GM12878 (cell line): ENCODE measurements around the gene RNASE7. TPM values are rescaled to one million over a fixed set of nuclear protein-coding genes. Genes with fewer than 3 reads are reported as not detected.

Experiments
- ATAC-seq: fragments of 200-7000 bp; cut with Tn5 transposase; 3 replicates; pipeline ENCODE4 v1.9.1; 2020; ENCODE audit warnings: mild to moderate bottlenecking, moderate library complexity
- BruUV-seq: library from RNA; stranded (reverse); fragments of 400-500 nt; replicated peaks from 2 replicates; lab custom pipeline; 2021; lab: Mats Ljungman, UMichigan
- CTCF ChIA-PET: fragments of 300-600 bp; sonication (Branson Sonifier 250); formaldehyde crosslinking; extraction: SDS; loops from one replicate; lab custom pipeline; 2021; ENCODE audit warnings: inconsistent platforms; lab: Yijun Ruan, JAX
- POLR2A ChIA-PET: fragments of 350-600 bp; formaldehyde crosslinking; extraction: SDS; loops from one replicate; lab custom pipeline; 2021; ENCODE audit warnings: inconsistent platforms; lab: Charles Lee
- RAD21 ChIA-PET: fragments of 300-600 bp; sonication (Branson Sonifier 250); formaldehyde crosslinking; loops from one replicate; lab custom pipeline; 2023; ENCODE audit warnings: antibody characterized with exemption; ENCODE audit not compliant: unreplicated experiment; lab: Charles Lee
- SMC1A ChIA-PET: fragments of 300-600 bp; sonication (Branson Sonifier 250); formaldehyde crosslinking; loops from one replicate; lab custom pipeline; 2023; ENCODE audit not compliant: unreplicated experiment, uncharacterized antibody; lab: Charles Lee
- DNase-seq: peaks from one replicate; pipeline ENCODE4 v3.0.0-alpha.2; 2011; ENCODE audit warnings: low read depth, low spot score
- FAIRE-seq: peaks from 3 replicates; lab custom pipeline; 2011; peaks lifted over from hg19 to GRCh38; lab: Jason Lieb, UNC
- H2AFZ ChIP-seq: 2 replicates; pipeline ENCODE4 v1.6.0; 2011; ENCODE audit warnings: low read depth, low read length, control low read depth; ENCODE audit not compliant: control insufficient read depth
- H3K27ac ChIP-seq: 2 replicates; pipeline ENCODE4 v1.5.1; 2011; ENCODE audit warnings: control low read depth; ENCODE audit not compliant: control insufficient read depth, insufficient read depth
- H3K27me3 ChIP-seq, 2 experiments: replicated peaks in 1 of 2; 2 replicates each; pipeline versions ENCODE4 v1.6.0 to v1.6.1; 2011; ENCODE audit warnings: low read length in 1 of 2; ENCODE audit not compliant: control insufficient read depth in 2 of 2, insufficient read depth in 2 of 2
- H3K36me3 ChIP-seq, 2 experiments: 2 replicates each; pipeline ENCODE4 v1.5.1; 2011; ENCODE audit warnings: low read length in 1 of 2; ENCODE audit not compliant: control insufficient read depth in 2 of 2, insufficient read depth in 2 of 2
- H3K4me1 ChIP-seq: 2 replicates; pipeline ENCODE4 v1.6.1; 2011; ENCODE audit warnings: mild to moderate bottlenecking, low read length, moderate library complexity, mixed read lengths; ENCODE audit not compliant: control insufficient read depth, insufficient read depth
- H3K4me2 ChIP-seq: 2 replicates; pipeline ENCODE4 v1.6.0; 2011; ENCODE audit warnings: control low read depth; ENCODE audit not compliant: control insufficient read depth, insufficient read depth
- H3K4me3 ChIP-seq: fragments of 200-600 bp; sonication (generic); 2 replicates; pipeline ENCODE4 v1.5.1; 2016
- H3K79me2 ChIP-seq: 2 replicates; pipeline ENCODE4 v1.6.0; 2011; ENCODE audit warnings: low read length; ENCODE audit not compliant: control insufficient read depth, insufficient read depth
- H3K9ac ChIP-seq: 2 replicates; pipeline ENCODE4 v1.8.0; 2011; ENCODE audit warnings: low read length, control low read depth, mixed read lengths; ENCODE audit not compliant: control insufficient read depth, insufficient read depth
- H3K9me3 ChIP-seq: replicated peaks from 3 replicates; pipeline ENCODE4 v1.5.1; 2011; ENCODE audit warnings: mild to moderate bottlenecking, low read length; ENCODE audit not compliant: control insufficient read depth, insufficient read depth
- H4K20me1 ChIP-seq: 2 replicates; pipeline ENCODE4 v1.6.0; 2011; ENCODE audit not compliant: control insufficient read depth, insufficient read depth
- BCL3 ChIP-seq: IDR thresholded peaks from 2 replicates; pipeline ENCODE4 v1.6.1; 2011; ENCODE audit warnings: borderline replicate concordance, low read depth, mild to moderate bottlenecking, moderate library complexity, low read length; ENCODE audit not compliant: insufficient read depth, poor library complexity, severe bottlenecking
- MTA3 ChIP-seq: IDR thresholded peaks from 2 replicates; pipeline ENCODE4 v1.6.1; 2012; ENCODE audit warnings: low read length, inconsistent platforms, borderline replicate concordance
- SMAD1 ChIP-seq: fragments of 450-650 bp; IDR thresholded peaks from 2 replicates; pipeline ENCODE4 v1.6.1; 2018; ENCODE audit warnings: mild to moderate bottlenecking, low read depth; ENCODE audit not compliant: partially characterized antibody
- TARDBP ChIP-seq: IDR thresholded peaks from 2 replicates; pipeline ENCODE4 v1.6.1; 2016; ENCODE audit warnings: borderline replicate concordance
- TBL1XR1 ChIP-seq: IDR thresholded peaks from 2 replicates; pipeline ENCODE4 v1.6.1; 2012; ENCODE audit warnings: low read depth, low read length, improper control_type of control experiment
- YBX1 ChIP-seq: fragments of 450-650 bp; IDR thresholded peaks from 2 replicates; pipeline ENCODE4 v1.6.1; 2016; ENCODE audit warnings: antibody characterized with exemption
- YY1 ChIP-seq: IDR thresholded peaks from 2 replicates; pipeline ENCODE4 v1.6.1; 2011; ENCODE audit warnings: low read depth, mild to moderate bottlenecking, low read length
- ZNF207 ChIP-seq: fragments of 450-650 bp; IDR thresholded peaks from 2 replicates; pipeline ENCODE4 v1.6.1; 2014; ENCODE audit warnings: antibody characterized with exemption, mild to moderate bottlenecking, borderline replicate concordance
- ZNF24 ChIP-seq: fragments of 450-650 bp; IDR thresholded peaks from 2 replicates; pipeline ENCODE4 v1.6.1; 2017; ENCODE audit warnings: antibody characterized with exemption, mild to moderate bottlenecking
- ZNF274 ChIP-seq: IDR thresholded peaks from one replicate; pipeline ENCODE4 v1.8.0; 2011; ENCODE audit not compliant: insufficient read length, insufficient read depth
- ZNF384 ChIP-seq: IDR thresholded peaks from 2 replicates; pipeline ENCODE4 v1.6.1; 2012; ENCODE audit warnings: low read depth, mild to moderate bottlenecking, low read length, improper control_type of control experiment, borderline replicate concordance
- WGBS: methylation state at CpG from one replicate; pipeline ENCODE4 v1.1.6; 2016; ENCODE audit warnings: low lambda C conversion rate; ENCODE audit not compliant: insufficient replicate concordance, insufficient coverage; ENCODE audit errors: missing lambda C conversion rate; 5-methylcytosine and 5-hydroxymethylcytosine counted together
- in situ Hi-C: fragments of 300-500 bp; cut with MboI; formaldehyde crosslinking; loops from 9 replicates; pipeline ENCODE4 v1.14.3; 2018; ENCODE audit warnings: mixed read lengths
- intact Hi-C: fragments of 100-400 bp; cut with micrococcal nuclease; formaldehyde crosslinking; loops from one replicate; pipeline ENCODE4 v1.14.2; 2022; ENCODE audit not compliant: unreplicated experiment
- polyA plus RNA-seq, 11 experiments: library from polyadenylated mRNA; depleted of rRNA in 4 of 11; unstranded in 6 of 11; stranded (reverse) in 5 of 11; fragments of >200 nt; fragmentation: Nextera tagmentation in 4 of 11; fragmentation: Illumina TruSeq in 1 of 11; extraction: Ambion mirVana in 4 of 11; extraction: Trizol in 1 of 11; gene quantifications; 1 replicate in 1 of 11; 2 replicates in 10 of 11; pipeline versions ENCODE4 v1.2.1 to v1.2.3, GENCODE V29; 2011 to 2016; ENCODE audit warnings: inconsistent platforms in 2 of 11, missing spikeins in 2 of 11, low read depth in 1 of 11
- total RNA-seq, 4 experiments: library from RNA; depleted of rRNA in 3 of 4; stranded (reverse); fragments of >200 nt in 3 of 4; fragmentation: Illumina TruSeq in 1 of 4; extraction: Trizol in 1 of 4; gene quantifications; 2 replicates each; pipeline versions ENCODE4 v1.2.1 to v1.2.3, GENCODE V29; 2013 to 2021
- TF ChIP-seq, protein P1 (sequence below): IDR thresholded peaks from 2 replicates; pipeline ENCODE4 v1.6.1; 2012; ENCODE audit warnings: mild to moderate bottlenecking, low read depth, low read length
- TF ChIP-seq, protein P2 (sequence below): fragments of 150-350 bp; IDR thresholded peaks from 2 replicates; pipeline ENCODE4 v1.6.1; 2014; ENCODE audit warnings: mild to moderate bottlenecking, low read depth, low read length

RNASE7 gene
- total and polyA plus RNA-seq, 10 of the 15 experiments (the other 5 are each of a cell fraction or from before 2014, with no cell fraction given), result not detected

GRCh38 chr14:21030531-21030930 lies 11.6 kb upstream of the RNASE7 start:
- Histone ChIP-seq H3K9me3 (no peaks in the 10 kb centered on the region), H3K36me3 (no peaks in the 10 kb centered on the region), H3K27me3 (peaks cover 2 to 12% of the 10 kb centered on the region in 2 experiments; a peak in 3 of 4 replicates), H3K4me1 (peaks cover 4% of the 10 kb centered on the region), H2AFZ (no peak overlapping the region), H3K27ac (no peak overlapping the region), H4K20me1 (no peaks in the 10 kb centered on the region), H3K4me3 (no peak overlapping the region), H3K4me2 (no peak overlapping the region), H3K9ac (no peak overlapping the region), H3K79me2 (no peaks in the 10 kb centered on the region)
- RAD21 ChIA-PET, result no interaction called here
- POLR2A ChIA-PET, result no interaction called here
- intact Hi-C loops (no loop called here), in situ Hi-C loops (no loop called here)
- DNase-seq (no peak), ATAC-seq (no peak), FAIRE-seq (no peak)
- CTCF ChIA-PET, result no interaction called here
- 33% methylated on average over 12 of the region's 12 CpGs for WGBS
- TF ChIP-seq ZNF384 (no peak), YBX1 (no peak), SMAD1 (no peak), ZNF274 (no peak), TBL1XR1 (no peak), MTA3 (no peak), ZNF207 (no peak), ZNF24 (no peak), TARDBP (no peak), BCL3 (no peak), YY1 (no peak)
- TF ChIP-seq, protein P1, sequence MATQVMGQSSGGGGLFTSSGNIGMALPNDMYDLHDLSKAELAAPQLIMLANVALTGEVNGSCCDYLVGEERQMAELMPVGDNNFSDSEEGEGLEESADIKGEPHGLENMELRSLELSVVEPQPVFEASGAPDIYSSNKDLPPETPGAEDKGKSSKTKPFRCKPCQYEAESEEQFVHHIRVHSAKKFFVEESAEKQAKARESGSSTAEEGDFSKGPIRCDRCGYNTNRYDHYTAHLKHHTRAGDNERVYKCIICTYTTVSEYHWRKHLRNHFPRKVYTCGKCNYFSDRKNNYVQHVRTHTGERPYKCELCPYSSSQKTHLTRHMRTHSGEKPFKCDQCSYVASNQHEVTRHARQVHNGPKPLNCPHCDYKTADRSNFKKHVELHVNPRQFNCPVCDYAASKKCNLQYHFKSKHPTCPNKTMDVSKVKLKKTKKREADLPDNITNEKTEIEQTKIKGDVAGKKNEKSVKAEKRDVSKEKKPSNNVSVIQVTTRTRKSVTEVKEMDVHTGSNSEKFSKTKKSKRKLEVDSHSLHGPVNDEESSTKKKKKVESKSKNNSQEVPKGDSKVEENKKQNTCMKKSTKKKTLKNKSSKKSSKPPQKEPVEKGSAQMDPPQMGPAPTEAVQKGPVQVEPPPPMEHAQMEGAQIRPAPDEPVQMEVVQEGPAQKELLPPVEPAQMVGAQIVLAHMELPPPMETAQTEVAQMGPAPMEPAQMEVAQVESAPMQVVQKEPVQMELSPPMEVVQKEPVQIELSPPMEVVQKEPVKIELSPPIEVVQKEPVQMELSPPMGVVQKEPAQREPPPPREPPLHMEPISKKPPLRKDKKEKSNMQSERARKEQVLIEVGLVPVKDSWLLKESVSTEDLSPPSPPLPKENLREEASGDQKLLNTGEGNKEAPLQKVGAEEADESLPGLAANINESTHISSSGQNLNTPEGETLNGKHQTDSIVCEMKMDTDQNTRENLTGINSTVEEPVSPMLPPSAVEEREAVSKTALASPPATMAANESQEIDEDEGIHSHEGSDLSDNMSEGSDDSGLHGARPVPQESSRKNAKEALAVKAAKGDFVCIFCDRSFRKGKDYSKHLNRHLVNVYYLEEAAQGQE, result no peak
- TF ChIP-seq, protein P2, sequence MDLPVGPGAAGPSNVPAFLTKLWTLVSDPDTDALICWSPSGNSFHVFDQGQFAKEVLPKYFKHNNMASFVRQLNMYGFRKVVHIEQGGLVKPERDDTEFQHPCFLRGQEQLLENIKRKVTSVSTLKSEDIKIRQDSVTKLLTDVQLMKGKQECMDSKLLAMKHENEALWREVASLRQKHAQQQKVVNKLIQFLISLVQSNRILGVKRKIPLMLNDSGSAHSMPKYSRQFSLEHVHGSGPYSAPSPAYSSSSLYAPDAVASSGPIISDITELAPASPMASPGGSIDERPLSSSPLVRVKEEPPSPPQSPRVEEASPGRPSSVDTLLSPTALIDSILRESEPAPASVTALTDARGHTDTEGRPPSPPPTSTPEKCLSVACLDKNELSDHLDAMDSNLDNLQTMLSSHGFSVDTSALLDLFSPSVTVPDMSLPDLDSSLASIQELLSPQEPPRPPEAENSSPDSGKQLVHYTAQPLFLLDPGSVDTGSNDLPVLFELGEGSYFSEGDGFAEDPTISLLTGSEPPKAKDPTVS, result no peak
- no TSS peak for BruUV-seq
- SMC1A ChIA-PET, result no interaction called here
